Thyroid gland (tissue), 4 donors: ENCODE results near the gene ADCK1. TPM values are rescaled to one million over a fixed set of nuclear protein-coding genes. Genes with fewer than 3 reads are reported as not detected.

Experiments used
- DNase-seq, 2 donors: peaks; one replicate each; pipeline ENCODE4 v3.0.0-alpha.2; 2019
- H3K27ac ChIP-seq, 3 donors: fragments of 200-600 bp; sonication (generic); 1 replicate in 2 of 3; 2 replicates in 1 of 3; pipeline ENCODE4 v1.5.1; 2016 to 2019; ENCODE audit warnings: mild to moderate bottlenecking in 1 of 3, moderate library complexity in 1 of 3
- H3K27me3 ChIP-seq: fragments of 200-600 bp; sonication (generic); one replicate; pipeline ENCODE4 v1.5.1; 2019
- H3K36me3 ChIP-seq, 2 donors: fragments of 200-600 bp; sonication (generic); one replicate each; pipeline ENCODE4 v1.5.1; 2016 to 2019
- H3K4me1 ChIP-seq, 2 donors: fragments of 200-600 bp; sonication (generic); one replicate each; pipeline ENCODE4 v1.5.1; 2017 to 2019
- H3K4me3 ChIP-seq, 3 donors: fragments of 200-600 bp; sonication (generic); replicated peaks in 1 of 3; 1 replicate in 2 of 3; 2 replicates in 1 of 3; pipeline ENCODE4 v1.5.1; 2016; ENCODE audit warnings: mild to moderate bottlenecking in 1 of 3
- H3K9me3 ChIP-seq: fragments of 200-600 bp; sonication (generic); one replicate; pipeline ENCODE4 v1.5.1; 2017
- POLR2A ChIP-seq, 2 donors: fragments of 450-650 bp; IDR thresholded peaks; one replicate each; pipeline ENCODE4 v1.6.1; 2017; ENCODE audit warnings: antibody characterized with exemption in 2 of 2, mild to moderate bottlenecking in 2 of 2, moderate library complexity in 1 of 2
- WGBS, 2 donors: methylation state at CpG; one replicate each; pipeline ENCODE4 v1.1.5; 2017; 5-methylcytosine and 5-hydroxymethylcytosine counted together
- intact Hi-C: fragments of 100-400 bp; cut with DNase I; formaldehyde crosslinking; loops from one replicate; pipeline ENCODE4 v1.15.1; 2023
- small RNA-seq: library from RNA; depleted of rRNA; stranded (forward); fragments of <200 nt; gene quantifications from one replicate; pipeline ENCODE3, GENCODE V24; 2016
- total RNA-seq, 4 donors: library from RNA; depleted of rRNA; stranded (reverse); fragments of >200 nt; gene quantifications; one replicate each; pipeline ENCODE4 v1.2.3, GENCODE V29; 2016
- TF ChIP-seq, protein P1 (sequence below), 6 experiments: fragments of 200-600 bp in 3 of 6; fragments of 450-650 bp in 3 of 6; sonication (generic) in 3 of 6; IDR thresholded peaks; one replicate each; pipeline ENCODE4 v1.5.1; 2016 to 2019; ENCODE audit warnings: antibody characterized with exemption in 6 of 6, mild to moderate bottlenecking in 2 of 6, inconsistent platforms in 1 of 6, moderate library complexity in 1 of 6

ADCK1 gene
- total RNA-seq, 4 donors from 2014 or later = 4.0 to 13.5 (median 12.1) TPM

DNA sequence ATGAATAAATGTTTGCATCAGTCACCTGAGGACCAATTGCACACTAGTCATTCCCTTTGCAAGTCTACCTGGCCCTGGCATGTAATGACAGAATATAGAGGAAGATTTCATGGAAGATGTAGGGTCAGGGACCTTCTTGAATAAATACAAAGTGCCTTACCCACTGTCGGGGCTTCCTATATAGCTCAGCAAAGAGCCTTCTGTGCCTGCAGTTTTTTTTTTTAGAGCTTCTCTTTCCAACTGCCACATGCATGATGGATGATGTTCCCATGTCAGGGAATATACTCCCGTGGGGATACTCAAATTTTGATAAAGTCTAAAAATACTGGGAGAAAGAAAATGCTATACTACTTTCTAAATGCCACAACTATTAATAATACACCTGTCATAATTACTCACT lies 176.7 kb downstream of the ADCK1 start:
- intact Hi-C loops = no loop called here
- DNase-seq = no peak
- H3K4me3 ChIP-seq = no peak overlapping the region
- no peak overlapping the region for H3K27ac ChIP-seq
- no peaks in the 10 kb centered on the region for H3K9me3 ChIP-seq
- H3K4me1 ChIP-seq = peaks cover 9 to 20% of the 10 kb centered on the region in 2 donors
- WGBS, 2 donors = 65 to 75% methylated on average over 2 of the region's 2 CpGs
- TF ChIP-seq POLR2A (IDR thresholded peaks at IDR 0.05) = no peak
- TF ChIP-seq, protein P1, sequence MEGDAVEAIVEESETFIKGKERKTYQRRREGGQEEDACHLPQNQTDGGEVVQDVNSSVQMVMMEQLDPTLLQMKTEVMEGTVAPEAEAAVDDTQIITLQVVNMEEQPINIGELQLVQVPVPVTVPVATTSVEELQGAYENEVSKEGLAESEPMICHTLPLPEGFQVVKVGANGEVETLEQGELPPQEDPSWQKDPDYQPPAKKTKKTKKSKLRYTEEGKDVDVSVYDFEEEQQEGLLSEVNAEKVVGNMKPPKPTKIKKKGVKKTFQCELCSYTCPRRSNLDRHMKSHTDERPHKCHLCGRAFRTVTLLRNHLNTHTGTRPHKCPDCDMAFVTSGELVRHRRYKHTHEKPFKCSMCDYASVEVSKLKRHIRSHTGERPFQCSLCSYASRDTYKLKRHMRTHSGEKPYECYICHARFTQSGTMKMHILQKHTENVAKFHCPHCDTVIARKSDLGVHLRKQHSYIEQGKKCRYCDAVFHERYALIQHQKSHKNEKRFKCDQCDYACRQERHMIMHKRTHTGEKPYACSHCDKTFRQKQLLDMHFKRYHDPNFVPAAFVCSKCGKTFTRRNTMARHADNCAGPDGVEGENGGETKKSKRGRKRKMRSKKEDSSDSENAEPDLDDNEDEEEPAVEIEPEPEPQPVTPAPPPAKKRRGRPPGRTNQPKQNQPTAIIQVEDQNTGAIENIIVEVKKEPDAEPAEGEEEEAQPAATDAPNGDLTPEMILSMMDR (IDR thresholded peaks at IDR 0.05) = no peak
- no peaks in the 10 kb centered on the region for H3K36me3 ChIP-seq
- no peaks in the 10 kb centered on the region for H3K27me3 ChIP-seq

DNA sequence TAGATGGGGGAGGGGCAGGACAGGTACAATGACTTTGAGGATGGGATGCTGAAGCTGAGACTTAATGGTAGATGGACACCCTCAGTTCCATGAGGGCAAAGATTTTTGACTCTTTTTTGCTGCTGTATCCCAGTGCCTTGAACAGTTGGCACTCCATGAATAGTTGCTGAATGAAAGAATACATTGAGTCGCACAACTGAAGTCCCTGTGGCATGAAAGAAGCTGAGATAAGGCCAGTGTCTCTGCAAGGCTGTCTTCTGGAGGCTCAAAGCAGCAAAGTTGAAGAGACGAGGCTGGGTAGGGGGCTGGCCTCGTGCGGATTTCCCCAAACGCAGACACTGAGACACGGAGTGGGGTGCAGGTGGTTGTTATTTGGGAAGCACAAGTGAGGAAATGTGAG lies 179.3 kb downstream of the ADCK1 start:
- peaks cover 13 to 31% of the 10 kb centered on the region in 2 donors for H3K4me1 ChIP-seq
- no peak overlapping the region for H3K4me3 ChIP-seq
- no peaks in the 10 kb centered on the region for H3K36me3 ChIP-seq
- no peak for DNase-seq
- no peak for TF ChIP-seq POLR2A (IDR thresholded peaks at IDR 0.05)
- TF ChIP-seq, protein P1 (IDR thresholded peaks at IDR 0.05) = no peak
- intact Hi-C loops = no loop called here
- no peaks in the 10 kb centered on the region for H3K9me3 ChIP-seq
- H3K27ac ChIP-seq = no peak overlapping the region
- no peaks in the 10 kb centered on the region for H3K27me3 ChIP-seq
- WGBS, 2 donors = 77 to 85% methylated on average over 6 of the region's 6 CpGs

DNA sequence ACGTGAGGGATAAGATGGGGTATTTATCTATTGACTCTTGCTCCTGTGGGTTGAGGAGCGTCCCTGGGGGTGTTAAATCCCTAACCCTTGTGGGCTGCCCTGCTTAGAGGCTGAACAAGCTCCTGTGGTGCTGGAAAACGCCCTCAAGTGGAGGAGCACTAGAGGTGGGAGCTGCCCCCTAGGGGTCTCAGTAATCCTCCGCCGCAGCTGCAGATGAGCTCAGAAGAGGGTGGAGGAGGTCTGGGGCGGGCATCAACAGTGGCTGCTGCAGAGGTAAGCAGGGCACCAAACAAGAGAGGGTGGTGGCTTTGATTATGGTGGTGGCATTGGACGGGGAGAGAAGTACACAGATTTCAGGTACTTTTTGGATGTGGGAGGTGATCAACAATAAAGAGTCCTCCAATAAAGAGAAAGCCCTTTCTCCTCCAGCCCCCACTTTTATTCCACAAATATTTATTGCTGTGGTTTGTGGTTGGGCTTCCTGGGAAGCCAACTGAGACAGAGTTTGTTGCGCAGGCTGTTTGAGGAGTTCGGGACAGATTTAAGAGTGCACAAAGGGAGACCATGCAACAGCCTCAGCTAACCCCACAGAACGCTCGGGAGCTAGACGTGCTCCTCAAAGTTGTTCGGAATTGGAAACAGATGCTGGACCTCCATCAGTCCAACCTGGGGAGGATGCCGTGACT lies 179.9 kb downstream of the ADCK1 start:
- Histone ChIP-seq H3K4me3 (no peak overlapping the region), H3K27ac (peak overlapping the region in 2 of 3 donors; percentile 75 to 76), H3K36me3 (no peaks in the 10 kb centered on the region), H3K4me1 (peaks cover 20 to 36% of the 10 kb centered on the region in 2 donors), H3K9me3 (no peaks in the 10 kb centered on the region), H3K27me3 (no peaks in the 10 kb centered on the region)
- 78 to 81% methylated on average over 14 of the region's 14 CpGs for WGBS, 2 donors
- DNase-seq = no peak
- TF ChIP-seq, protein P1 (IDR thresholded peaks at IDR 0.05) = no peak
- TF ChIP-seq POLR2A (IDR thresholded peaks at IDR 0.05) = no peak
- intact Hi-C loops = no loop called here

DNA sequence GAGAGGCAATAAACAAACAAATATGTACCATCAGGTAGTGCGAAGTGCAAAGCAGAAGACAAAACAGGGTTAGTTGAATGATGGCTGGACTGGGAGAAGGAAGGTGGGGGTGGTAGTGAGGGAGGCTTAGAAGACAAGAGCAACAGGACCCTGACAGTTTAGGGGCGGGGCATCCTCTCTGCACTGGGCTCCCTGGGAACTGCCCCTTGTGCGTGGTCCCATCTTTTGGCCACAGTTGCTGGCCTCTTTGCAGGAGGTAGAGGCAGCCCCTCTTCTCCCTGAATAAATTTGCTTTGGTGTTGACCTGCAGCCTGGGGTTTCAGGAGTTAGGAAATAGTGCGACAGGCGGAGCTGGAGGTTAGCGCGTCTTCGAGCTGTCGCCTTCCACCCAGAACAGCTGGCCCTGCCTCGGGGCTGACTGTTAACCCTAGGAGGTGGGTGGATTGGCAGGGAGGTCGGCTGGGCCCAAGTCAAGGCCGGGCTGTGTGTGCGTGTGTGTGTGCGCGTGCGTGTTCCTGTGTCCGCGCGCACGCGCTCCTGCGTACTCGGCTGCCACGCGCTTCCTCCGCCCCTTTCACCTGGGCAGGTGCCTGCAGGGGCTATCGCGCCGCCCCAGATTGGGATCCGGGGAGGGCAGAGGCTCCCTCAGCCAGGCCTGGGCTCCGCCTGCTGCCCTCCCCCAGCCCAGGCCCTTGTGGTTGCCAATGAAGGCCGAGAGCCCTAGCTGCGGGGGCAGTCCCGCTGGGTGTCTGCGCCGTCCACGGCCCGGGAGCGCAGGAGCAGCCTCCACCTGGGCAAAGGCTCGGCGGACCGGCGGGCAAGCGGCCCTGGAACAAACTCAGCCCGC lies 180.8 kb downstream of the ADCK1 start:
- H3K36me3 ChIP-seq = no peaks in the 10 kb centered on the region
- TF ChIP-seq, protein P1 (IDR thresholded peaks at IDR 0.05) = no peak
- TF ChIP-seq POLR2A (IDR thresholded peaks at IDR 0.05) = peak in 1 of 2 donors; percentile 90
- DNase-seq = peak; percentile 93 to 94
- WGBS, 2 donors = 12 to 28% methylated on average over 15 to 22 of the region's 45 CpGs
- H3K27ac ChIP-seq = peak overlapping the region; percentile 58 to 76 (median 75)
- H3K4me3 ChIP-seq = peak overlapping the region in 1 of 3 donors; percentile 21
- intact Hi-C loops = no loop called here
- no peaks in the 10 kb centered on the region for H3K27me3 ChIP-seq
- H3K4me1 ChIP-seq = peaks cover 28 to 45% of the 10 kb centered on the region in 2 donors
- H3K9me3 ChIP-seq = no peaks in the 10 kb centered on the region

Small RNA genes within 50 kb of the gene (small RNA-seq; reads per million reads assigned to genes)
- gene RF00019 = not detected

Other genes with a start within 250 kb of the ADCK1 start
- gene SPTLC2, start 183.5 kb upstream of the ADCK1 start, total RNA-seq = 10 to 100 TPM; 25.6 to 32.2 (median 29.0) TPM
- gene ALKBH1, start 92.1 kb upstream of the ADCK1 start, total RNA-seq = 10 to 100 TPM in 3 of 4 donors, 1 to 10 TPM in 1; 6.3 to 13.8 (median 10.3) TPM
- gene SLIRP, start 92.0 kb upstream of the ADCK1 start, total RNA-seq = 100 to 1,000 TPM; 208 to 325 (median 226) TPM
- 10 to 100 TPM; 53.9 to 85.5 (median 67.8) TPM for gene SNW1, start 39.0 kb upstream of the ADCK1 start, total RNA-seq